ENCODE results near the gene ACOT6. TPM values are rescaled to one million over a fixed set of nuclear protein-coding genes. Genes with fewer than 3 reads are reported as not detected.

The ACOT6 gene
- polyA plus RNA-seq, 3 donors, result not detected

- H3K4me3 Mint-ChIP-seq, result no peak overlapping the region
Observed at GRCh38 chr14:73637830-73638229, 25.5 kb downstream of the ACOT6 start.

DNA sequence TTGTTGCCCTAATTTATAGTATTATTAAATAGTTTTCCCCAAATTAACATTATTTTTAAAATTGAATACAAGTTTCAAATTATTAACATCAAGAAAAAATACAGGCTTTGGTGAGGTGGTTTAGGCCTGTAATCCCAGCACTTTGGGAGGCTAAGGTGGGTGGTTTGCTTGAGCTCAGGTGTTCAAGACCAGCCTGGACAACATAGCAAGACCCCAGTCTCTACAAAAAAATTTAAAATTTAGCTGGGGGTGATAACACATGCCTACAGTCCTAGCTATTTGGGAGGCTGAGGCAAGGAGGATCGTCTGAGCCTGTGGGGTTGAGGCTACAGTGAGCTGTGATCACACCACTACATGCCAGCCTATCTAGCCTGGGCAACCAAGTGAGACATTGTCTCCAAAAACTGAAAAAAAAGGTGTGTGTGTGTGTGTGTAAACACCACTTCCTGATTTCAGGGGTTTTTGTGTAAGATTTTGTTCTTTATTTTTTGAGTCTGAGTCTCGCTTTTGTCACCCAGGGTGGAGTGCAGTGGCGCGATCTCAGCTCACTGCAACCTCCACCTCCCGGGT lies 28.6 kb downstream of the ACOT6 start:
- no peaks in the 10 kb centered on the region for H3K36me3 ChIP-seq (replicated peaks in 1 of 2; ENCODE audit: control insufficient read depth in 1 of 2, insufficient read depth in 2 of 2, low read length in 2 of 2)
- H2AFZ ChIP-seq (ENCODE audit: insufficient read depth, low read depth, low read length, poor library complexity, severe bottlenecking), result no peak overlapping the region
- no peaks in the 10 kb centered on the region for H3K79me2 ChIP-seq (ENCODE audit: insufficient read depth, low read length)
- H3K4me1 Mint-ChIP-seq, result peaks cover 13% of the 10 kb centered on the region
- H3K27ac Mint-ChIP-seq, result no peak overlapping the region
- peaks cover 0 to under 1% of the 10 kb centered on the region in 2 donors for H3K27me3 ChIP-seq (ENCODE audit: control insufficient read depth in 2 of 2, insufficient read depth in 2 of 2, low read length in 2 of 2)
- TF ChIP-seq, protein P1, sequence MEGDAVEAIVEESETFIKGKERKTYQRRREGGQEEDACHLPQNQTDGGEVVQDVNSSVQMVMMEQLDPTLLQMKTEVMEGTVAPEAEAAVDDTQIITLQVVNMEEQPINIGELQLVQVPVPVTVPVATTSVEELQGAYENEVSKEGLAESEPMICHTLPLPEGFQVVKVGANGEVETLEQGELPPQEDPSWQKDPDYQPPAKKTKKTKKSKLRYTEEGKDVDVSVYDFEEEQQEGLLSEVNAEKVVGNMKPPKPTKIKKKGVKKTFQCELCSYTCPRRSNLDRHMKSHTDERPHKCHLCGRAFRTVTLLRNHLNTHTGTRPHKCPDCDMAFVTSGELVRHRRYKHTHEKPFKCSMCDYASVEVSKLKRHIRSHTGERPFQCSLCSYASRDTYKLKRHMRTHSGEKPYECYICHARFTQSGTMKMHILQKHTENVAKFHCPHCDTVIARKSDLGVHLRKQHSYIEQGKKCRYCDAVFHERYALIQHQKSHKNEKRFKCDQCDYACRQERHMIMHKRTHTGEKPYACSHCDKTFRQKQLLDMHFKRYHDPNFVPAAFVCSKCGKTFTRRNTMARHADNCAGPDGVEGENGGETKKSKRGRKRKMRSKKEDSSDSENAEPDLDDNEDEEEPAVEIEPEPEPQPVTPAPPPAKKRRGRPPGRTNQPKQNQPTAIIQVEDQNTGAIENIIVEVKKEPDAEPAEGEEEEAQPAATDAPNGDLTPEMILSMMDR (IDR thresholded peaks at IDR 0.05), result no peak
- H3K9ac ChIP-seq (ENCODE audit: insufficient read depth, low read length, poor library complexity, severe bottlenecking), result no peak overlapping the region
- no peaks in the 10 kb centered on the region for H4K20me1 ChIP-seq (ENCODE audit: insufficient read depth, low read length)
- DNase-seq, result no peak
- intact Hi-C loops (cut with micrococcal nuclease), result no loop called here
- no peak overlapping the region for H3K4me2 ChIP-seq (replicated peaks; ENCODE audit: extremely low read depth, low read length, poor library complexity, severe bottlenecking)
- no peaks in the 10 kb centered on the region for H3K9me3 ChIP-seq (replicated peaks in 1 of 2; ENCODE audit: control insufficient read depth in 1 of 2, insufficient read depth in 1 of 2, low read length in 2 of 2)
- no peaks in the 10 kb centered on the region for H3K9me3 Mint-ChIP-seq
- peaks cover 12 to 17% of the 10 kb centered on the region in 2 donors for H3K4me1 ChIP-seq (ENCODE audit: control insufficient read depth in 1 of 2, insufficient read depth in 2 of 2, low read length in 2 of 2)
- no peak overlapping the region for H3K4me3 ChIP-seq (replicated peaks in 1 of 3; ENCODE audit: low read depth in 2 of 3, low read length in 3 of 3)
- H3K27me3 Mint-ChIP-seq (ENCODE audit: low read depth in 3 of 3), result peaks cover 0 to 8% (median 5%) of the 10 kb centered on the region in 3 donors
- H3K27ac ChIP-seq (ENCODE audit: low read depth in 1 of 2, low read length in 2 of 2), result no peak overlapping the region
- no peak overlapping the region for H3K4me3 Mint-ChIP-seq
- no peaks in the 10 kb centered on the region for H3K36me3 Mint-ChIP-seq
- no CpG with 5 or more reads among the region's 5 CpGs for WGBS (ENCODE audit: insufficient coverage)

More at GRCh38 chr14:73637830-73638229, 25.5 kb downstream of the ACOT6 start:
- Histone ChIP-seq H3K79me2 (ENCODE audit: insufficient read depth, low read length) (no peaks in the 10 kb centered on the region), H3K27me3 (ENCODE audit: control insufficient read depth in 2 of 2, insufficient read depth in 2 of 2, low read length in 2 of 2) (peaks cover 0 to 23% of the 10 kb centered on the region in 2 donors), H3K27ac (ENCODE audit: low read depth in 1 of 2, low read length in 2 of 2) (no peak overlapping the region), H3K36me3 (replicated peaks in 1 of 2; ENCODE audit: control insufficient read depth in 1 of 2, insufficient read depth in 2 of 2, low read length in 2 of 2) (no peaks in the 10 kb centered on the region), H2AFZ (ENCODE audit: insufficient read depth, low read depth, low read length, poor library complexity, severe bottlenecking) (no peak overlapping the region), H3K4me2 (replicated peaks; ENCODE audit: extremely low read depth, low read length, poor library complexity, severe bottlenecking) (no peak overlapping the region), H3K4me1 (ENCODE audit: control insufficient read depth in 1 of 2, insufficient read depth in 2 of 2, low read length in 2 of 2) (peaks cover 15% of the 10 kb centered on the region in 2 donors), H3K4me3 (replicated peaks in 1 of 3; ENCODE audit: low read depth in 2 of 3, low read length in 3 of 3) (no peak overlapping the region), H4K20me1 (ENCODE audit: insufficient read depth, low read length) (no peaks in the 10 kb centered on the region), H3K9me3 (replicated peaks in 1 of 2; ENCODE audit: control insufficient read depth in 1 of 2, insufficient read depth in 1 of 2, low read length in 2 of 2) (no peaks in the 10 kb centered on the region), H3K9ac (ENCODE audit: insufficient read depth, low read length, poor library complexity, severe bottlenecking) (no peak overlapping the region)
- Mint-ChIP-seq H3K36me3 (no peaks in the 10 kb centered on the region), H3K9me3 (peaks cover 0 to 2% (median 0%) of the 10 kb centered on the region in 7 donors), H3K27me3 (ENCODE audit: low read depth in 3 of 3) (peaks cover 15 to 29% (median 25%) of the 10 kb centered on the region in 3 donors), H3K27ac (no peak overlapping the region), H3K4me1 (peaks cover 9% of the 10 kb centered on the region)
- TF ChIP-seq, protein P1 (IDR thresholded peaks at IDR 0.05), result no peak
- intact Hi-C loops (cut with micrococcal nuclease), result loop anchor here in 1 of 2 donors (10.0 kb wide), 1 partner anchor 343 kb away; no protein-coding TSS in a partner anchor
- WGBS (ENCODE audit: insufficient coverage), result 91% methylated on average over 4 of the region's 5 CpGs
- DNase-seq, result no peak
